Lower leg skin (tissue), 4 donors: ENCODE data around the gene P2RX1. TPM values are rescaled to one million over a fixed set of nuclear protein-coding genes. Genes with fewer than 3 reads are reported as not detected.

Experiments used
- DNase-seq, 2 donors: peaks; one replicate each; pipeline ENCODE4 v3.0.0-alpha.2; 2019; ENCODE audit warnings: low spot score in 2 of 2
- H3K4me3 ChIP-seq: fragments of 200-600 bp; sonication (generic); 2 replicates; pipeline ENCODE4 v1.5.1; 2017; ENCODE audit warnings: mild to moderate bottlenecking, low read depth; ENCODE audit not compliant: poor library complexity, severe bottlenecking
- POLR2A ChIP-seq, 2 donors: fragments of 450-650 bp; IDR thresholded peaks; one replicate each; pipeline ENCODE4 v1.6.1; 2016 to 2017; ENCODE audit warnings: antibody characterized with exemption in 2 of 2, mild to moderate bottlenecking in 1 of 2, moderate library complexity in 1 of 2
- WGBS, 2 donors: methylation state at CpG; one replicate each; pipeline ENCODE4 v1.1.5; 2018; 5-methylcytosine and 5-hydroxymethylcytosine counted together
- intact Hi-C: fragments of 100-400 bp; cut with DNase I; formaldehyde crosslinking; loops from one replicate; pipeline ENCODE4 v1.15.0; 2023; ENCODE audit warnings: low total_unique reads
- total RNA-seq, 4 donors: library from RNA; depleted of rRNA; stranded (reverse); fragments of >200 nt; gene quantifications; one replicate each; pipeline ENCODE4 v1.1.0, GENCODE V29; 2016
- TF ChIP-seq, protein P1 (sequence below), 3 donors: fragments of 450-650 bp; IDR thresholded peaks; one replicate each; pipeline ENCODE4 v1.5.1; 2016; ENCODE audit warnings: antibody characterized with exemption in 3 of 3, mild to moderate bottlenecking in 3 of 3, moderate library complexity in 2 of 3

Gene P2RX1
- total RNA-seq, 4 donors from 2014 or later: 0.56 to 5.0 (median 1.0) TPM

DNA sequence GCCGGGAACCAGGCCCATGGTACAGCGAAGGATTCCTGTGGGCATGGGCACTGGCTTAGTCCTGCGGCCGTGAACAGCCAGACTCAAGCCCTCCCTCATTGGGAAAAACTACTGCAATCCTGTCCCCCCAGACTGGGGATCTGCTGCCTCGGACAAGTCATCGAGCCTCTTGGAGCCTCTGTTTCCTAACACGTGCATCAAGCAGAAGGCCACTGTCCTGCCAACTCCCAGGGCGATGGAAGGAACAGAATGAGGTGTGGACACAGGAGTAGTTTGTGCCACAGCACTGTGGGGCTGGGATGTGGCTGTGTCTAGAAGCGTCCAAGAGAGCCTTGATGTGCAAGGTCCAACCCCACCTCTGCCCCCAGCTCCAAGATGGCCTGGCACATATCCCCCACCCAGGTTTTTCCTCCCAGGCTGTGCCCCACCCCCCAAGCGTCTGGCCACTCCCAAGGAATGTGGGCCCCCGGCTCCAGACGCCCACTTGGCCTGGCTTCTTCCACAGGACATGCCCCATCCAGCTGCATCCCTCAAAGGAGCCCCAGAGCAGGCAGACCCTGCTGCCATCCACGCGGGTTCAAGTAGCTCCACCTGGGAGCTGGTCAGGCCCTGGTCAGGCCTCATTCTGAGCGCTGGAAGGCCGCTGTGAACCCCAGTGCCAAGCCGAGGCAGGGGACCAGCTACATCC is 26.8 kb downstream of the P2RX1 start:
- 57 to 64% methylated on average over 16 to 17 of the region's 17 CpGs for WGBS, 2 donors
- intact Hi-C loops: no loop called here
- no peak for TF ChIP-seq POLR2A (IDR thresholded peaks at IDR 0.05)
- TF ChIP-seq, protein P1, sequence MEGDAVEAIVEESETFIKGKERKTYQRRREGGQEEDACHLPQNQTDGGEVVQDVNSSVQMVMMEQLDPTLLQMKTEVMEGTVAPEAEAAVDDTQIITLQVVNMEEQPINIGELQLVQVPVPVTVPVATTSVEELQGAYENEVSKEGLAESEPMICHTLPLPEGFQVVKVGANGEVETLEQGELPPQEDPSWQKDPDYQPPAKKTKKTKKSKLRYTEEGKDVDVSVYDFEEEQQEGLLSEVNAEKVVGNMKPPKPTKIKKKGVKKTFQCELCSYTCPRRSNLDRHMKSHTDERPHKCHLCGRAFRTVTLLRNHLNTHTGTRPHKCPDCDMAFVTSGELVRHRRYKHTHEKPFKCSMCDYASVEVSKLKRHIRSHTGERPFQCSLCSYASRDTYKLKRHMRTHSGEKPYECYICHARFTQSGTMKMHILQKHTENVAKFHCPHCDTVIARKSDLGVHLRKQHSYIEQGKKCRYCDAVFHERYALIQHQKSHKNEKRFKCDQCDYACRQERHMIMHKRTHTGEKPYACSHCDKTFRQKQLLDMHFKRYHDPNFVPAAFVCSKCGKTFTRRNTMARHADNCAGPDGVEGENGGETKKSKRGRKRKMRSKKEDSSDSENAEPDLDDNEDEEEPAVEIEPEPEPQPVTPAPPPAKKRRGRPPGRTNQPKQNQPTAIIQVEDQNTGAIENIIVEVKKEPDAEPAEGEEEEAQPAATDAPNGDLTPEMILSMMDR (IDR thresholded peaks at IDR 0.05): no peak
- no peak overlapping the region for H3K4me3 ChIP-seq
- DNase-seq: no peak

DNA sequence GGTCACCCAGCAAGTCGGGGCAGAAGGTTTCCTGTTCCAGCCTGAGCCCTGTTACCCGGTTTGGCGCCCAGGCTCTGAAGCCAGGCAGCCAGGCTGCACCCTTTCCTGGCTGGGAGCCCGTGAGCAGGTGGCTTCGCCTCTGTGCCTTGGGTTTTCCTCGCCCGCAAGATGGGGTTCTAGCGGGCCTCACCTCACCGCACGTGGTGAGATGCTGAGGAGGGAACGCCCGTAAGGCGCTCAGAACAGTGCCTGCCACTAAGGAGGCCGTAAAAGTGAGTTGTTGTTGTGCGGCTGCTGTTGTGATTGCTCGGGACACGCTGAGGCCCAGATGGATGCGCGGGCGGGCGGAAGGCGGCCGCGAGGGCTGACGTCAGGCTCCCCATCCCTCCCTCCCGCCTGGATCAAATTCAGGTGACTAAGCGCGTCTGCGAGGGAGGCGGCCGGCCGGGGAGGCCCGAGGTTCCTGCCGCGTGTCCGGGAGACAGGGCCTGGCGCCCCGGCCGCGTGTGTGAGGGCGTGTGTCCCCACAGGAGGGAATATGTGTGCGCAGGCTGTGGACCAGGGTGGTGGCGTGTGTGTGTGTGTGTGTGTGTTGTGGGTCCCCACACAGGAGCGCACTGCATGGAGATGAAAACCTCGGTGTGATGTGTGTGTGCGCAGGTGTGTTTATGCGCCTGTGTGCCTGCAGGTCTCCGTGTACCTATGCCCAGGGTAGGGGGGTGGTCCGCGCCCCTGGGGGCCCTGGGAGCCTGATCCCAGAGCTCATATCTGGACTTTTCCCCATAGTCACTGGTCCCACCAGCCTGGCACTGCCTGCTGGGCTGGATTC is 27.7 kb downstream of the P2RX1 start:
- WGBS, 2 donors: 31 to 37% methylated on average over 26 to 43 of the region's 50 CpGs
- intact Hi-C loops: no loop called here
- peak; percentile 81 to 96 for DNase-seq
- TF ChIP-seq, protein P1 (IDR thresholded peaks at IDR 0.05): no peak
- no peak for TF ChIP-seq POLR2A (IDR thresholded peaks at IDR 0.05)
- H3K4me3 ChIP-seq: no peak overlapping the region

DNA sequence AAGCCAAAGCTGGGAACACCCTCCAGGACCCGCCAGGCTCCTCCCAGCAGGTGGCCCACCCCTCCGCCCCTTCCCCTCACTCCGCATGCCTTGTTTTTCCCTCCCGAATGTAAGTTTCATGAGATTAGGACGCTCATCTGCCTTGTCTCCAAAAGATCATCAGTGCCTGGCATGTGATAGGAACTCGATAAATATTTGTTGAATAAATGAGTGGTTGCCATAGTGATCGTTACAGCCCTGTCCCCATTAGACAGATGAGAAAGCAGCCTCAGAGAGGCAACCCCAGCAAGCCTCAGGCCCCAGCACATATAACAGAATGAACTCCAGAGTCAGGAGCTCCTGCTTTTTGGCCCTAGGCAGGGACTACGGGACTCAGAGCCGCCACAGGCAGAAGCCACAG is 28.5 kb downstream of the P2RX1 start:
- DNase-seq: no peak
- H3K4me3 ChIP-seq: no peak overlapping the region
- WGBS, 2 donors: 32 to 40% methylated on average over 9 of the region's 9 CpGs
- intact Hi-C loops: no loop called here
- TF ChIP-seq, protein P1 (IDR thresholded peaks at IDR 0.05): no peak
- no peak for TF ChIP-seq POLR2A (IDR thresholded peaks at IDR 0.05)

DNA sequence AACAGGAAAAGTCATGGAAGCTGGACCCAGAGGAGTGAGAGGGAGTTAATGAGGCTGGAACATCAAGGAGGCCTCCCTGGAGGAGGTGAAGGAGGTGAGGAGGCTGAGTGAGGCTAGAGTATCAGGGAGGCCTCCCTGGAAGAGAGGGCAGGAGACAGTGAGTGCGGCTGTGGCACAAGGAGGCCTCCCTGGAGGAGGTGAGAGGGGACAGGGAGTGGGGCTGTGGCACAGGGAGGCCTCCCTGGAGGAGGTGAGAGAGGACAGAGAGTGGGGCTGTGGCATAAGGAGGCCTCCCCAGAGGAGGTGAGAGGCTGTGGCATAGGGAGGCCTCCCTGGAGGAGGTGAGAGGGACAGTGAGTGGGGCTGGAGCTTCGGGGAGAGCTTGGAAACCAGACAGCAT is 28.9 kb downstream of the P2RX1 start:
- TF ChIP-seq POLR2A (IDR thresholded peaks at IDR 0.05): no peak
- TF ChIP-seq, protein P1 (IDR thresholded peaks at IDR 0.05): no peak
- 58 to 60% methylated on average over 2 of the region's 2 CpGs for WGBS, 2 donors
- no peak overlapping the region for H3K4me3 ChIP-seq
- intact Hi-C loops: no loop called here
- DNase-seq: no peak

DNA sequence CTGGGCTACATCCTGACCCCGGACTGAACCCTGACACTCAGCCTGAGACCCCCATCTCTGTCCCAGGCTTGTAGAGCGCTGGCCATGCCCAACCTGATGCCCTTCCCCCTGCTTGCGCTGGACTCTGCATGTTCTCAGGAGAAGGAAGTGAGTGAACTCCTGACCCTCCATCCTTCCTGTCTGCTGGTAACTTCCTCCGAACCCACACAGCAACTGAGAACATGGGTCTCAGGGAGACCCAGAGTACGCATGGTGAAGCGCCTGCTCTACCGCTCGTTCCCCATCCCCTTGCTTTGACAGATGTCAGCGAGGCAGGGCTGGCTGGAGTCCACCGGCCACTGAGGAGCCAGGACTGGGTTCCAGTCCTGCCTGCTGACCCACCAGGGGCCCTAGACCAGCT is 29.5 kb downstream of the P2RX1 start:
- no peak overlapping the region for H3K4me3 ChIP-seq
- intact Hi-C loops: no loop called here
- peak in 1 of 2 donors; percentile 58 for DNase-seq
- TF ChIP-seq, protein P1 (IDR thresholded peaks at IDR 0.05): no peak
- no peak for TF ChIP-seq POLR2A (IDR thresholded peaks at IDR 0.05)
- 70 to 80% methylated on average over 10 of the region's 10 CpGs for WGBS, 2 donors
